A549 (cell line): ENCODE measurements around the gene AGBL4. TPM values are rescaled to one million over a fixed set of nuclear protein-coding genes. Genes with fewer than 3 reads are reported as not detected.

ENCODE experiments used
- ATAC-seq, 2 experiments: fragments of 200-7000 bp in 1 of 2; fragments of >200 bp in 1 of 2; cut with Nextera tagmentation in 1 of 2; cut with Tn5 transposase in 1 of 2; 3 replicates each; pipeline versions ENCODE4 v1.8.0 to v1.9.1; 2018 to 2020; ENCODE audit warnings: mild to moderate bottlenecking in 1 of 2, moderate library complexity in 1 of 2
- CTCF ChIA-PET: fragments of 300-600 bp; sonication (Branson Sonifier 250); formaldehyde crosslinking; extraction: SDS; loops from one replicate; lab custom pipeline; 2021; ENCODE audit warnings: antibody characterized with exemption, inconsistent platforms; lab: Yijun Ruan, JAX
- POLR2A ChIA-PET: fragments of 350-600 bp; formaldehyde crosslinking; extraction: SDS; loops from one replicate; lab custom pipeline; 2021; ENCODE audit warnings: antibody characterized with exemption, inconsistent platforms; lab: Yijun Ruan, JAX
- DNase-seq, 2 experiments: peaks; one replicate each; pipeline versions ENCODE4 v3.0.0 to v3.0.0-alpha.2; 2011 to 2016; ENCODE audit warnings: low read depth in 1 of 2, low spot score in 1 of 2
- FAIRE-seq: peaks from 2 replicates; lab custom pipeline; 2011; peaks lifted over from hg19 to GRCh38; lab: Jason Lieb, UNC
- H3K27ac ChIP-seq, 2 experiments: fragments of >200 bp; sonication (Bioruptor Twin); formaldehyde crosslinking; 3 replicates each; pipeline ENCODE4 v1.5.1; 2016 to 2017
- H3K4me1 ChIP-seq: fragments of >200 bp; sonication (Bioruptor Twin); formaldehyde crosslinking; 3 replicates; pipeline ENCODE4 v1.6.1; 2016
- H3K4me2 ChIP-seq: fragments of >200 bp; sonication (Bioruptor Twin); formaldehyde crosslinking; 3 replicates; pipeline ENCODE4 v1.6.1; 2016
- H3K4me3 ChIP-seq: fragments of >200 bp; sonication (Bioruptor Twin); formaldehyde crosslinking; 3 replicates; pipeline ENCODE4 v1.5.1; 2016
- H3K9me3 ChIP-seq: fragments of >200 bp; sonication (Bioruptor Twin); formaldehyde crosslinking; 3 replicates; pipeline ENCODE4 v1.6.1; 2016
- CBX8 ChIP-seq: fragments of 200-600 bp; sonication (generic); IDR thresholded peaks from 2 replicates; pipeline ENCODE4 v1.6.1; 2016
- CEBPB ChIP-seq, 2 experiments: fragments of >200 bp in 1 of 2; sonication (Bioruptor Twin) in 1 of 2; formaldehyde crosslinking in 1 of 2; IDR thresholded peaks; 2 replicates each; pipeline ENCODE4 v1.6.1; 2012 to 2016
- CHD4 ChIP-seq: fragments of 200-600 bp; sonication (generic); IDR thresholded peaks from 2 replicates; pipeline ENCODE4 v1.6.1; 2016; ENCODE audit warnings: antibody characterized with exemption, mild to moderate bottlenecking, borderline replicate concordance
- EHF ChIP-seq: fragments of 250-450 bp; sonication (Bioruptor Pico); IDR thresholded peaks from 2 replicates; pipeline ENCODE4 v1.5.0; 2020; ENCODE audit warnings: mild to moderate bottlenecking
- EP300 ChIP-seq, 2 experiments: fragments of >200 bp; sonication (Bioruptor Twin); formaldehyde crosslinking; IDR thresholded peaks; 2 replicates in 1 of 2; 3 replicates in 1 of 2; pipeline ENCODE4 v1.6.1; 2016 to 2017
- FOSL2 ChIP-seq, 2 experiments: fragments of 450-650 bp in 1 of 2; fragments of >200 bp in 1 of 2; sonication (Bioruptor Twin) in 1 of 2; formaldehyde crosslinking; IDR thresholded peaks; 2 replicates each; pipeline versions ENCODE4 v1.5.0 to v1.6.1; 2016 to 2020; ENCODE audit warnings: mild to moderate bottlenecking in 1 of 2, moderate library complexity in 1 of 2
- GATA3 ChIP-seq: IDR thresholded peaks from 2 replicates; pipeline ENCODE4 v1.6.1; 2012; ENCODE audit warnings: borderline replicate concordance
- JUN ChIP-seq, 2 experiments: fragments of >200 bp; sonication (Bioruptor Twin); formaldehyde crosslinking; IDR thresholded peaks; 2 replicates in 1 of 2; 3 replicates in 1 of 2; pipeline ENCODE4 v1.6.1; 2016 to 2017
- KDM1A ChIP-seq: fragments of 200-600 bp; sonication (generic); IDR thresholded peaks from 2 replicates; pipeline ENCODE4 v1.6.1; 2016; ENCODE audit warnings: low read depth, mild to moderate bottlenecking
- KDM5A ChIP-seq: fragments of 200-600 bp; sonication (generic); IDR thresholded peaks from 2 replicates; pipeline ENCODE4 v1.6.1; 2016; ENCODE audit warnings: antibody characterized with exemption, mild to moderate bottlenecking
- MAFK ChIP-seq: fragments of 450-650 bp; IDR thresholded peaks from 2 replicates; pipeline ENCODE4 v1.6.1; 2014; ENCODE audit not compliant: partially characterized antibody
- MYC ChIP-seq: IDR thresholded peaks from 2 replicates; pipeline ENCODE4 v1.6.1; 2012; ENCODE audit warnings: mild to moderate bottlenecking, inconsistent platforms, low read length, improper control_type of control experiment, borderline replicate concordance
- PHF8 ChIP-seq: fragments of 200-600 bp; sonication (generic); IDR thresholded peaks from 2 replicates; pipeline ENCODE4 v1.6.1; 2016; ENCODE audit warnings: low read depth, mild to moderate bottlenecking, antibody characterized with exemption, moderate library complexity, borderline replicate concordance
- RAD21 ChIP-seq, 2 experiments: fragments of >200 bp in 1 of 2; sonication (Bioruptor Twin) in 1 of 2; formaldehyde crosslinking in 1 of 2; IDR thresholded peaks in 1 of 2; conservative IDR thresholded peaks in 1 of 2; 2 replicates in 1 of 2; 3 replicates in 1 of 2; pipeline ENCODE4 v1.6.1; 2012 to 2018; ENCODE audit warnings: inconsistent platforms in 1 of 2
- RARB ChIP-seq: fragments of 250-450 bp; sonication (Bioruptor Pico); IDR thresholded peaks from 2 replicates; pipeline ENCODE4 v1.8.0; 2021; ENCODE audit warnings: mild to moderate bottlenecking, moderate library complexity
- TFCP2L1 ChIP-seq: fragments of 250-450 bp; sonication (Bioruptor Pico); IDR thresholded peaks from 2 replicates; pipeline ENCODE4 v1.5.0; 2021; ENCODE audit warnings: mild to moderate bottlenecking
- ZSCAN20 ChIP-seq: fragments of 250-450 bp; sonication (Bioruptor Pico); IDR thresholded peaks from 2 replicates; pipeline ENCODE4 v1.8.0; 2022; ENCODE audit warnings: mild to moderate bottlenecking, moderate library complexity
- WGBS: methylation state at CpG from one replicate; pipeline ENCODE4 v1.1.6; 2017; ENCODE audit errors: missing lambda C conversion rate; 5-methylcytosine and 5-hydroxymethylcytosine counted together
- polyA plus RNA-seq, 4 experiments: library from polyadenylated mRNA; depleted of rRNA in 3 of 4; stranded (reverse); fragments of >200 nt; fragmentation: RNase III in 1 of 4; extraction: RNeasy Plus Mini Kit Qiagen cat#74134 plus additional on column Dnase treatment in 1 of 4; gene quantifications; 2 replicates in 3 of 4; 3 replicates in 1 of 4; pipeline ENCODE4 v1.2.3, GENCODE V29; 2011 to 2017
- TF ChIP-seq, protein P1 (sequence below): fragments of 250-450 bp; sonication (Bioruptor Pico); IDR thresholded peaks from 2 replicates; pipeline ENCODE4 v1.5.0; 2020; ENCODE audit warnings: low read depth, mild to moderate bottlenecking, moderate library complexity
- TF ChIP-seq, protein P2 (sequence below): IDR thresholded peaks from 2 replicates; pipeline ENCODE4 v1.6.1; 2012
- TF ChIP-seq, protein P3 (sequence below): fragments of >200 bp; sonication (Bioruptor Twin); formaldehyde crosslinking; IDR thresholded peaks from 3 replicates; pipeline ENCODE4 v1.5.1; 2016

Gene AGBL4
- polyA plus RNA-seq, 2 of the 4 experiments (the other 2 are of a cell fraction) = not detected

DNA sequence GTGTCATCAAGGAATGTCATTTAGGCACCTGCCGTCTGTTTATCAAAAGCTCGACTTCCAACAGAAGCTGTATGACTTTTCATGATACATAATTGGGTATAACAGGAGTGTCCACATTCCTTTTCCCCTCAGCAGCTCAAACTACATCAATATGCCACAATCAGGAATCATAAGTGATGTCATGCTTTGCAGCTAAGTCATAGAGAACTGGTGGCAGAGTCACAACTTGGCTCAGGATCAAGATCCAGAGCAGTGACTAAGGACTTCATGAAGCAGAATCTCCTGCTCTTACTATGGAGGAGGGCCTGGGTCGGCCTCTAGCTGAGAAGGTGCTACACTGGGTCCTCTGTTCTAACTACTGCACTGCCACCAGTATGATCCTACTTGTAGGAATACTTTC is 36.5 kb upstream of the AGBL4 start:
- H3K27ac ChIP-seq = no peak overlapping the region
- no peak for DNase-seq
- CTCF ChIA-PET = interaction anchor here (1.1 kb wide), 1 partner anchor 13 kb away, joined by 3 read pairs; no protein-coding TSS in a partner anchor
- 2% methylated on average over 3 of the region's 3 CpGs for WGBS
- POLR2A ChIA-PET = no interaction called here
- no peaks in the 10 kb centered on the region for H3K4me1 ChIP-seq
- H3K4me3 ChIP-seq = no peak overlapping the region
- no peak for ATAC-seq
- no peak overlapping the region for H3K4me2 ChIP-seq
- no peaks in the 10 kb centered on the region for H3K9me3 ChIP-seq
- no peak for TF ChIP-seq RAD21 (conservative IDR thresholded peaks at IDR 0.05 in 1 of 2, IDR thresholded peaks at IDR 0.05 in 1 of 2)
- TF ChIP-seq PHF8 = no peak
- no peak for TF ChIP-seq MYC
- no peak for TF ChIP-seq KDM5A
- TF ChIP-seq CBX8 = no peak
- TF ChIP-seq GATA3 = no peak
- no peak for TF ChIP-seq TFCP2L1 (CRISPR knock-in tag)
- TF ChIP-seq, all 56 proteins: peak for 0
- FAIRE-seq = no peak

DNA sequence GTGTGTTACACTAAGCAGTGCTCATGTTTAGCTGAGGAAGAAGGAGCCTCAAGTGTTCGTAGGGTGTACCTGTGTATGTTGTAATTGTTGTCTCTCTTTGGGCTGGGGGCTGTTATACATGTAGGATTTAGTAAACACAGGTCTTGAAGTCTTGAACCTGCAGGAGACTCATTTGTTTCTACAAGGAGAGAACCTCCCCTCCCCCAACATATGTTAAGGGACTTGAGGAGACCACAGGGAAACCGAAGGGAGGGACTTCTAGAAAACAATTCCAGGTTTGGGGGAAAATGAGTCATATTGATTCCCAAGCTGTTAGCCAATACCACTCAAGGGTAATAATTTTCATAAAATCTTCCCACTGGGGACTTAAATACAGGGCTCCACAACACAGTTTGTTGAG is 25.0 kb upstream of the AGBL4 start:
- Histone ChIP-seq H3K4me2 (no peak overlapping the region; the same call in 2 of the 3 replicates), H3K4me3 (no peak overlapping the region), H3K27ac (no peak overlapping the region), H3K4me1 (no peaks in the 10 kb centered on the region), H3K9me3 (no peaks in the 10 kb centered on the region)
- ChIA-PET CTCF (interaction anchor here (0.9 to 1.6 kb wide), 3 partner anchors 11 to 24 kb away, joined by 3 to 6 read pairs (median 4); no protein-coding TSS in a partner anchor), POLR2A (no interaction called here)
- TF ChIP-seq RAD21 (conservative IDR thresholded peaks at IDR 0.05 in 1 of 2, IDR thresholded peaks at IDR 0.05 in 1 of 2) = no peak
- TF ChIP-seq, protein P1, sequence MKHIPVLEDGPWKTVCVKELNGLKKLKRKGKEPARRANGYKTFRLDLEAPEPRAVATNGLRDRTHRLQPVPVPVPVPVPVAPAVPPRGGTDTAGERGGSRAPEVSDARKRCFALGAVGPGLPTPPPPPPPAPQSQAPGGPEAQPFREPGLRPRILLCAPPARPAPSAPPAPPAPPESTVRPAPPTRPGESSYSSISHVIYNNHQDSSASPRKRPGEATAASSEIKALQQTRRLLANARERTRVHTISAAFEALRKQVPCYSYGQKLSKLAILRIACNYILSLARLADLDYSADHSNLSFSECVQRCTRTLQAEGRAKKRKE (CRISPR knock-in tag) = no peak
- no peak for TF ChIP-seq EP300 (IDR thresholded peaks at IDR 0.05)
- no peak for TF ChIP-seq ZSCAN20 (CRISPR knock-in tag)
- TF ChIP-seq PHF8 = no peak
- TF ChIP-seq CEBPB (IDR thresholded peaks at IDR 0.05) = no peak
- no peak for TF ChIP-seq MAFK
- TF ChIP-seq EHF = no peak
- TF ChIP-seq FOSL2 (IDR thresholded peaks at IDR 0.05) = no peak
- TF ChIP-seq FOSL2 (CRISPR knock-in tag; IDR thresholded peaks at IDR 0.05) = no peak
- no peak for TF ChIP-seq MYC
- no peak for TF ChIP-seq CHD4
- FAIRE-seq = no peak
- no peak for DNase-seq
- 0% methylated on average over 2 of the region's 2 CpGs for WGBS
- no peak for ATAC-seq

DNA sequence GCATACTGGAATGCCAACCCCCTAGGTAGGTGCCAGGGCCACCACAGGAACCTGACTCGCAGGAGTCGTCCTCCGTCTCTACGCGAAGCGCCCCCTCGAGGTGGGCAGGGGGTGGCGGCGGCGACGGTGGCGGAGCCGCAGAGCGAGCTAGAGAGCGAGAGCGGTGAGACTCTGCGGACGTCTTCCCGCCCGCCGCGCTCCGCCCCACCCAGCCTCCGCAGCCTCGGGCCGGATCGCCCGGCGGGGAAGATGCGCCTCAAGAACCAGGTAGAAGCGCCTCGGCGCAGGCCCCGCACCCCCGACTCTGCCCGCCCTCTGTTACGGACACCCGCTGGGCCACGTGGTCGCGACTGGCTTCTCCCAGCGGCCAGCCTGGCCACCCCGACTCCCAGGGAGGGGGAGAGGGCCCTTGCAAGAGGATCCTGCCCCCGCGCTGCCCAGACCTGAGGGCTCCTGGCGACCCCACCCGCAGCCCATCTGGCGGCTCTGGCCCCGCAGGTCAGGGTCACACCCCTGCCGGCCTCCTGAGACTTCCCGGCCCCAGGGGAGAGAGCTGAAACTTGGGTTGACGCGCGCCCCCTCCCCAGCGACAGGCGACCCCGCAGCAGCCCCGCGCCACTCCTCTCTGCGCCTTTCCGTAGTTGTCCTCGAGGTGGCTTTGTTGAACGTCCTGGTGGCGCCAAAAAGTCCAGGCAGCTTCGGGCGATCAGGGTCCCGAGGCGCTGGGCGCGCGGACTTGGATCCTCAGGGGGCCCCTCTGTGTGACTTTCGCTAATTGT is 24.4 kb upstream of the AGBL4 start:
- no peaks in the 10 kb centered on the region for H3K9me3 ChIP-seq
- CTCF ChIA-PET = interaction anchor here (0.6 to 1.6 kb wide), 5 partner anchors 11 to 110 kb away, joined by 3 to 6 read pairs (median 3); no protein-coding TSS in a partner anchor
- TF ChIP-seq RARB (CRISPR knock-in tag) = no peak
- TF ChIP-seq, protein P2, sequence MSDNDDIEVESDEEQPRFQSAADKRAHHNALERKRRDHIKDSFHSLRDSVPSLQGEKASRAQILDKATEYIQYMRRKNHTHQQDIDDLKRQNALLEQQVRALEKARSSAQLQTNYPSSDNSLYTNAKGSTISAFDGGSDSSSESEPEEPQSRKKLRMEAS = 0 out of 2 replicates have a peak, but pooled peaks have one; percentile 22
- no peak for TF ChIP-seq JUN (IDR thresholded peaks at IDR 0.05)
- no peak for TF ChIP-seq KDM1A
- TF ChIP-seq, protein P3, sequence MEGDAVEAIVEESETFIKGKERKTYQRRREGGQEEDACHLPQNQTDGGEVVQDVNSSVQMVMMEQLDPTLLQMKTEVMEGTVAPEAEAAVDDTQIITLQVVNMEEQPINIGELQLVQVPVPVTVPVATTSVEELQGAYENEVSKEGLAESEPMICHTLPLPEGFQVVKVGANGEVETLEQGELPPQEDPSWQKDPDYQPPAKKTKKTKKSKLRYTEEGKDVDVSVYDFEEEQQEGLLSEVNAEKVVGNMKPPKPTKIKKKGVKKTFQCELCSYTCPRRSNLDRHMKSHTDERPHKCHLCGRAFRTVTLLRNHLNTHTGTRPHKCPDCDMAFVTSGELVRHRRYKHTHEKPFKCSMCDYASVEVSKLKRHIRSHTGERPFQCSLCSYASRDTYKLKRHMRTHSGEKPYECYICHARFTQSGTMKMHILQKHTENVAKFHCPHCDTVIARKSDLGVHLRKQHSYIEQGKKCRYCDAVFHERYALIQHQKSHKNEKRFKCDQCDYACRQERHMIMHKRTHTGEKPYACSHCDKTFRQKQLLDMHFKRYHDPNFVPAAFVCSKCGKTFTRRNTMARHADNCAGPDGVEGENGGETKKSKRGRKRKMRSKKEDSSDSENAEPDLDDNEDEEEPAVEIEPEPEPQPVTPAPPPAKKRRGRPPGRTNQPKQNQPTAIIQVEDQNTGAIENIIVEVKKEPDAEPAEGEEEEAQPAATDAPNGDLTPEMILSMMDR = 0 out of 3 replicates have a peak, but pooled peaks have one; percentile 12
- TF ChIP-seq, all 56 proteins: peak for 2
- DNase-seq (peak in 1 of 2 experiments; percentile 19), FAIRE-seq (no peak), ATAC-seq (peak; percentile 81 to 88)
- 7% methylated on average over 11 of the region's 72 CpGs for WGBS
- Histone ChIP-seq H3K4me1 (no peaks in the 10 kb centered on the region), H3K4me3 (peak overlapping the region; percentile 34), H3K4me2 (peak overlapping the region; percentile 73), H3K27ac (0 out of 6 replicates have a peak overlapping the region, but pooled peaks of 1 of the 2 experiments have one; percentile 35)
- POLR2A ChIA-PET = no interaction called here
